Activated CD8-positive, alpha-beta T cell treated with anti-CD3 and anti-CD28 coated beads, Interleukin-2, amount 10 ng/mL, durations not matched to agents 7 days and 5 days (primary cell): ENCODE data around the gene ANKRA2. TPM values are rescaled to one million over a fixed set of nuclear protein-coding genes. Genes with fewer than 3 reads are reported as not detected.

ENCODE experiments used
- ATAC-seq: fragments of 150-1000 bp; cut with Tn5 transposase; one replicate; pipeline ENCODE4 v1.10.0; 2021; ENCODE audit warnings: moderate library complexity
- CTCF ChIA-PET: fragments of 350-600 bp; sonication (Branson Sonifier 250); formaldehyde crosslinking; loops from one replicate; lab custom pipeline; 2021; ENCODE audit warnings: antibody characterized with exemption; lab: Charles Lee
- POLR2A ChIA-PET: fragments of 350-600 bp; sonication (Branson Sonifier 250); formaldehyde crosslinking; loops from one replicate; lab custom pipeline; 2021; ENCODE audit warnings: antibody characterized with exemption; lab: Charles Lee
- DNase-seq: peaks from one replicate; pipeline ENCODE4 v3.0.0-alpha.2; 2020
- H3K27ac Mint-ChIP-seq: one replicate; pipeline ENCODE4 v1.8.0; 2021; ENCODE audit warnings: mild to moderate bottlenecking, mixed read lengths
- H3K27me3 Mint-ChIP-seq: one replicate; pipeline ENCODE4 v1.8.0; 2021; ENCODE audit warnings: low read depth, mixed read lengths
- H3K36me3 Mint-ChIP-seq: one replicate; pipeline ENCODE4 v1.8.0; 2021; ENCODE audit warnings: low read depth, mixed read lengths
- H3K4me1 Mint-ChIP-seq: one replicate; pipeline ENCODE4 v1.8.0; 2021; ENCODE audit warnings: low read depth, mixed read lengths
- H3K4me3 Mint-ChIP-seq: one replicate; pipeline ENCODE4 v1.8.0; 2021; ENCODE audit warnings: mild to moderate bottlenecking, mixed read lengths
- H3K9me3 Mint-ChIP-seq: one replicate; pipeline ENCODE4 v1.8.0; 2022; ENCODE audit warnings: mixed read lengths; ENCODE audit not compliant: insufficient read depth
- total RNA-seq, 2 experiments: library from RNA; stranded (reverse); gene quantifications; one replicate each; pipeline ENCODE4 v1.2.3, GENCODE V29; 2021

The ANKRA2 gene
- total RNA-seq, 2 experiments from 2014 or later: 12.4 to 13.4 TPM

DNA sequence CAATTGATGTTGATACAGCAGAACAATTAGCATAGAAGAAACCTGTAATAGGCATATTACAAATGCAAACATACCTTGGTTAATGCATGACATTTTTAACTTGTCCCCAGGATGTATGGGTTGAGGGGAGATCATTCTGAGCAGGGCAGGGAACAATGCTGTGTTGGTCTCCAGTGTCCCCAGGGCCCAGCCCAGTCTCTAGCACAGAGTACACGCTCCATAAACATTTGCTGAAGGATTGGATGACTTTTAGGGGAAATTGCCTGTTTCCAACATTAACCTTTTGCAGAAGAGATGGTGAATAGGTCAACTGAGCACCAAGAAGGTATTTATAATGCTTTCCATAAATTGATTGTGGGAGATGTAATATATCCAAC is 20.0 kb downstream of the ANKRA2 start:
- ChIA-PET CTCF (no interaction called here), POLR2A (no interaction called here)
- H3K4me1 Mint-ChIP-seq: no peaks in the 10 kb centered on the region

GRCh38 chr5:73544429-73545402 is 20.7 kb downstream of the ANKRA2 start:
- H3K36me3 Mint-ChIP-seq: no peaks in the 10 kb centered on the region
- POLR2A ChIA-PET: no interaction called here
- H3K4me3 Mint-ChIP-seq: no peak overlapping the region
- CTCF ChIA-PET: no interaction called here
- DNase-seq (no peak), ATAC-seq (no peak)
- no peaks in the 10 kb centered on the region for H3K4me1 Mint-ChIP-seq
- H3K27ac Mint-ChIP-seq: no peak overlapping the region
- H3K27me3 Mint-ChIP-seq: peaks cover 22% of the 10 kb centered on the region
- no peaks in the 10 kb centered on the region for H3K9me3 Mint-ChIP-seq

More for the DNA sequence above, 20.0 kb downstream of the ANKRA2 start:
- Mint-ChIP-seq H3K27ac (no peak overlapping the region), H3K27me3 (peaks cover 22% of the 10 kb centered on the region), H3K9me3 (no peaks in the 10 kb centered on the region), H3K4me3 (no peak overlapping the region), H3K36me3 (no peaks in the 10 kb centered on the region)
- no peak for ATAC-seq
- no peak for DNase-seq

DNA sequence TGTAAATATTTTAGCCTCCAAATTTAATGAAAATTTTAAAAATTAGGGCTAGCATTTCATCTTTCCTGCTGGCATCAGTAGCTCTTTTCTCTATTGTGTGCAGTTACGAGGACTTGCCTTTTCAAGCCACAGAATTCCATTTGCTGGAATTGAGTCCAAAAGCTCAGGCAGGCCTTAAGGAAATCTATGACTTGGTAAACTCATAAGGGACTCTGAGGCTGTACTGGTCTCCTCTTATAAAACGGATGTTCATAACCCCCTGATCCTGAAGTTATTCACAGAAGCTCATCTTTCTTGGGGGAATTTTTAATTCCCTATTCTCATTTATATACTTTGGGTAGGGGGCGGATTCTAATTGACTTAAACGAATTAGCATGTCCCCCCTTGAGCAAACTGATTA is 23.4 kb downstream of the ANKRA2 start:
- Mint-ChIP-seq H3K36me3 (no peaks in the 10 kb centered on the region), H3K27ac (no peak overlapping the region), H3K9me3 (no peaks in the 10 kb centered on the region), H3K4me1 (no peaks in the 10 kb centered on the region), H3K4me3 (no peak overlapping the region), H3K27me3 (peaks cover 21% of the 10 kb centered on the region)
- DNase-seq (no peak), ATAC-seq (no peak)
- CTCF ChIA-PET: interaction anchor here (1.1 to 3.2 kb wide), 2 partner anchors 22 to 46 kb away, joined by 3 to 12 read pairs; no protein-coding TSS in a partner anchor
- POLR2A ChIA-PET: no interaction called here

- H3K4me3 Mint-ChIP-seq: no peak overlapping the region
- POLR2A ChIA-PET: no interaction called here
- no peak overlapping the region for H3K27ac Mint-ChIP-seq
- DNase-seq (no peak), ATAC-seq (no peak)
- CTCF ChIA-PET: no interaction called here
- no peaks in the 10 kb centered on the region for H3K36me3 Mint-ChIP-seq
- H3K9me3 Mint-ChIP-seq: no peaks in the 10 kb centered on the region
- no peaks in the 10 kb centered on the region for H3K4me1 Mint-ChIP-seq
- H3K27me3 Mint-ChIP-seq: peaks cover 17% of the 10 kb centered on the region
Measured at GRCh38 chr5:73540192-73540591, 25.2 kb downstream of the ANKRA2 start.

- ChIA-PET POLR2A (no interaction called here), CTCF (interaction anchor here (6.4 kb wide), 1 partner anchor 19 kb away, joined by 81 read pairs; no protein-coding TSS in a partner anchor)
- Mint-ChIP-seq H3K36me3 (no peaks in the 10 kb centered on the region), H3K9me3 (no peaks in the 10 kb centered on the region), H3K4me3 (no peak overlapping the region), H3K27me3 (peaks cover 16% of the 10 kb centered on the region), H3K27ac (no peak overlapping the region), H3K4me1 (no peaks in the 10 kb centered on the region)
- DNase-seq (no peak), ATAC-seq (no peak)
Measured at GRCh38 chr5:73539730-73540129, 25.7 kb downstream of the ANKRA2 start.

- peaks cover 21% of the 10 kb centered on the region for H3K27me3 Mint-ChIP-seq
- no peaks in the 10 kb centered on the region for H3K4me1 Mint-ChIP-seq
- H3K27ac Mint-ChIP-seq: no peak overlapping the region
- DNase-seq (no peak), ATAC-seq (no peak)
- H3K36me3 Mint-ChIP-seq: no peaks in the 10 kb centered on the region
- CTCF ChIA-PET: interaction anchor here (0.8 to 6.4 kb wide), 9 partner anchors 9 to 84 kb away, joined by 3 to 81 read pairs (median 5); partner anchors contain the start of gene BTF3
- POLR2A ChIA-PET: no interaction called here
- no peaks in the 10 kb centered on the region for H3K9me3 Mint-ChIP-seq
- H3K4me3 Mint-ChIP-seq: no peak overlapping the region
Measured at GRCh38 chr5:73534971-73535370, 30.5 kb downstream of the ANKRA2 start.

DNA sequence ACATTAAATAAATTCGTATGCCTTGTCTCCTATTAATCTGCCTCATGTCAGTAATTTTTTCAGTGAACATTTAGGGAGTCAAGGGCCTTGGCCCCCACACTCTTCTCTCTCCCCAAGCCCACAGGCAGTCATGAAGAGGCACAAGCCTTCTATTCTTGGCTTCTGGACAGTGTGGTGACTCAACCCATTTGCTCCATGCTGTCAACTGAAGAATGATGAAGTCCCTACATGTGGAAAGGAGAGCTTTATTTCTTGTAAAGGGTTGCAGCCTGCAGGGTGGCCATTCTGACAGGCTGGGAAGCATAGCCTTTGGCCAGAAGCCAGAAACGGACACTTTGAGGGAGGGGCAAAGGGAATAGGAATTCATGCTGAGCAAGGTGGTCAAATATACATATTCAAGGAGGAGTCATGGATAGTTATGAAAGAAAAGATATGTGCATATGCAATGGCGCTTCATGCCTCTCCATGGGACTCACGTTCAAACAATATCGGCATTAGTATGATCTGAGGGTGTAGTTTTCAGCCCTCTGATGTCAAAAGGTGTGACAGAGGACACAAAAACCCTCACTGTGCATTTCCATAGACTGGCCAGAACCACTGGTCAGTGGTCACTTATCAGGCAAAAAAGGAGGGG is 31.3 kb downstream of the ANKRA2 start:
- Mint-ChIP-seq H3K36me3 (no peaks in the 10 kb centered on the region), H3K27ac (no peak overlapping the region), H3K4me1 (no peaks in the 10 kb centered on the region), H3K27me3 (peaks cover 27% of the 10 kb centered on the region), H3K9me3 (no peaks in the 10 kb centered on the region), H3K4me3 (no peak overlapping the region)
- ATAC-seq (no peak), DNase-seq (no peak)
- ChIA-PET CTCF (interaction anchor here (1.1 to 6.4 kb wide), 4 partner anchors 13 to 83 kb away, joined by 3 to 81 read pairs (median 4); partner anchors contain the start of gene BTF3), POLR2A (no interaction called here)

DNA sequence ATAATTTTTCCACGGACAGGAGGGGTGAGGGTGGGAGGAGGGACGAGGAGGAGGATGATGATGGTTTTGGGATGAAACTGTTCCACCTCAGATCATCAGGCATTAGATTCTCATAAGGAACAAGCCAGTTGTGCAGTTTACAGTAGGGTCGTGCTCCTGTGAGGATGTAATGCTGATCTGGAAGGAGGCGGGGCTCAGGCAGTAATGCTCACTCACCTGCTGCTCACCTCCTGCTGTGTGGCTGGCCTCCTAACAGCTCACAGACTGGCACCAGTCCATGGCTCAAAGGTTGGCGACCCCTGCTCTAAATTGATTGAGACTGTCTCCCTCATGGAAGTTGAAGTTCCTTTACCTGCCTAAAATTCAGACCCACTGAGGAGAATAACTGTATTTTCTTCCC is 33.2 kb downstream of the ANKRA2 start:
- H3K27me3 Mint-ChIP-seq: peaks cover 37% of the 10 kb centered on the region
- ATAC-seq (no peak), DNase-seq (no peak)
- POLR2A ChIA-PET: no interaction called here
- H3K27ac Mint-ChIP-seq: no peak overlapping the region
- CTCF ChIA-PET: no interaction called here
- no peaks in the 10 kb centered on the region for H3K9me3 Mint-ChIP-seq
- H3K36me3 Mint-ChIP-seq: no peaks in the 10 kb centered on the region
- H3K4me1 Mint-ChIP-seq: no peaks in the 10 kb centered on the region
- H3K4me3 Mint-ChIP-seq: no peak overlapping the region

DNA sequence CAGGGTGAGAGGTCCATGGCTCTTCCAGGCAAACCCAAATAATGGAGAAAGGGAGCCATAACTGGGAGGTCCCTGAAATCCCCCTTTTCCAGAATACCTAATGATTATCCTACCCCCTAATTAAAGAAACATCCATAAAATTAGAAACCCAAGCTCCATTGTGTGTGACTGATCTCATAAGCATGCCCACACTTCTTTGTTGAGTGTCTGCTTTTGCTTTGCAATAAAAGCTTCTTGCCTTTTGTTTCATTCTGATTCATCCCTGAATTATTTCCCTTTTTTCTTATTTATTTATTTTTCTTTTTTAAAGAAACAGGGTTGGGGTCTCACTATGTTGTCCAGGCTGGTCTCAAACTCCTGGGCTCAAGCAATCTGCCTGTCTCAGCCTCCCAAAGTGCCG is 34.1 kb downstream of the ANKRA2 start:
- no peak overlapping the region for H3K27ac Mint-ChIP-seq
- H3K36me3 Mint-ChIP-seq: no peaks in the 10 kb centered on the region
- ChIA-PET CTCF (interaction anchor here (1.0 to 1.5 kb wide), 4 partner anchors 10 to 66 kb away, joined by 3 to 6 read pairs (median 4); no protein-coding TSS in a partner anchor), POLR2A (no interaction called here)
- H3K4me3 Mint-ChIP-seq: no peak overlapping the region
- no peak for ATAC-seq
- no peaks in the 10 kb centered on the region for H3K4me1 Mint-ChIP-seq
- DNase-seq: no peak
- no peaks in the 10 kb centered on the region for H3K9me3 Mint-ChIP-seq
- peaks cover 37% of the 10 kb centered on the region for H3K27me3 Mint-ChIP-seq

DNA sequence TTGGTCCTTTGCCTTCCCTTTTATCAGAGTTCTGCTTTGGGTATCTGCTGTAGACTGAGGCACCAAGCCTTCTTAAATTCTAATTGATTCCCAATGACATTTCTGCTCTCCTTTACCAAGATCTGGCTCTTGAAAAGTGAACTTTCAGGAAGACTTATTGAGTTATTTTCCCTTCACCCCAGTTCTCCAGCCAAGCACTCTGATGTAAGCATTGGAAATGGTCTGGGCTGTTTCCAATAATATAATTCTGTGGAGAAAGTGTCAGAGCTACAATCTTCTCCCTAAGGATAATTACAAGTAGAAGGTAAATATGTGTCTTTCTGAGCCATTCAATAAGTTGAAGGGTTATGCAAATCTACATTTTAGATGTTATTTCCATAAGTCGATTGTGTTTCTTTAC is 36.4 kb downstream of the ANKRA2 start:
- no peaks in the 10 kb centered on the region for H3K36me3 Mint-ChIP-seq
- H3K4me1 Mint-ChIP-seq: no peaks in the 10 kb centered on the region
- POLR2A ChIA-PET: no interaction called here
- CTCF ChIA-PET: no interaction called here
- no peak overlapping the region for H3K27ac Mint-ChIP-seq
- peaks cover 36% of the 10 kb centered on the region for H3K27me3 Mint-ChIP-seq
- H3K4me3 Mint-ChIP-seq: no peak overlapping the region
- no peaks in the 10 kb centered on the region for H3K9me3 Mint-ChIP-seq
- ATAC-seq (no peak), DNase-seq (no peak)

GRCh38 chr5:73528248-73528647 is 37.2 kb downstream of the ANKRA2 start:
- Mint-ChIP-seq H3K27ac (no peak overlapping the region), H3K4me3 (no peak overlapping the region), H3K36me3 (no peaks in the 10 kb centered on the region), H3K4me1 (no peaks in the 10 kb centered on the region), H3K27me3 (peaks cover 32% of the 10 kb centered on the region), H3K9me3 (no peaks in the 10 kb centered on the region)
- ChIA-PET CTCF (no interaction called here), POLR2A (no interaction called here)
- DNase-seq: no peak
- ATAC-seq: no peak
